Thyroid gland (tissue), 4 donors: ENCODE data around the gene NIP7. TPM values are rescaled to one million over a fixed set of nuclear protein-coding genes. Genes with fewer than 3 reads are reported as not detected.
A peak's percentile ranks its signal among the peaks of the same experiment; 100 is the strongest.

Experiments used
- DNase-seq, 2 donors: peaks; one replicate each; pipeline ENCODE4 v3.0.0-alpha.2; 2019
- H3K27ac ChIP-seq, 3 donors: fragments of 200-600 bp; sonication (generic); 1 replicate in 2 of 3; 2 replicates in 1 of 3; pipeline ENCODE4 v1.5.1; 2016 to 2019; ENCODE audit warnings: mild to moderate bottlenecking in 1 of 3, moderate library complexity in 1 of 3
- H3K27me3 ChIP-seq: fragments of 200-600 bp; sonication (generic); one replicate; pipeline ENCODE4 v1.5.1; 2019
- H3K36me3 ChIP-seq, 2 donors: fragments of 200-600 bp; sonication (generic); one replicate each; pipeline ENCODE4 v1.5.1; 2016 to 2019
- H3K4me1 ChIP-seq, 2 donors: fragments of 200-600 bp; sonication (generic); one replicate each; pipeline ENCODE4 v1.5.1; 2017 to 2019
- H3K4me3 ChIP-seq, 3 donors: fragments of 200-600 bp; sonication (generic); replicated peaks in 1 of 3; 1 replicate in 2 of 3; 2 replicates in 1 of 3; pipeline ENCODE4 v1.5.1; 2016; ENCODE audit warnings: mild to moderate bottlenecking in 1 of 3
- H3K9me3 ChIP-seq: fragments of 200-600 bp; sonication (generic); one replicate; pipeline ENCODE4 v1.5.1; 2017
- CTCF ChIP-seq, 6 experiments: fragments of 200-600 bp in 3 of 6; fragments of 450-650 bp in 3 of 6; sonication (generic) in 3 of 6; IDR thresholded peaks; one replicate each; pipeline ENCODE4 v1.5.1; 2016 to 2019; ENCODE audit warnings: antibody characterized with exemption in 6 of 6, mild to moderate bottlenecking in 2 of 6, inconsistent platforms in 1 of 6, moderate library complexity in 1 of 6
- POLR2A ChIP-seq, 2 donors: fragments of 450-650 bp; IDR thresholded peaks; one replicate each; pipeline ENCODE4 v1.6.1; 2017; ENCODE audit warnings: antibody characterized with exemption in 2 of 2, mild to moderate bottlenecking in 2 of 2, moderate library complexity in 1 of 2
- WGBS, 2 donors: methylation state at CpG; one replicate each; pipeline ENCODE4 v1.1.5; 2017; 5-methylcytosine and 5-hydroxymethylcytosine counted together
- intact Hi-C: fragments of 100-400 bp; cut with DNase I; formaldehyde crosslinking; loops from one replicate; pipeline ENCODE4 v1.15.1; 2023
- total RNA-seq, 4 donors: library from RNA; depleted of rRNA; stranded (reverse); fragments of >200 nt; gene quantifications; one replicate each; pipeline ENCODE4 v1.2.3, GENCODE V29; 2016

Gene NIP7
- total RNA-seq, 4 donors from 2014 or later, result 9.8 to 17.5 (median 14.7) TPM

DNA sequence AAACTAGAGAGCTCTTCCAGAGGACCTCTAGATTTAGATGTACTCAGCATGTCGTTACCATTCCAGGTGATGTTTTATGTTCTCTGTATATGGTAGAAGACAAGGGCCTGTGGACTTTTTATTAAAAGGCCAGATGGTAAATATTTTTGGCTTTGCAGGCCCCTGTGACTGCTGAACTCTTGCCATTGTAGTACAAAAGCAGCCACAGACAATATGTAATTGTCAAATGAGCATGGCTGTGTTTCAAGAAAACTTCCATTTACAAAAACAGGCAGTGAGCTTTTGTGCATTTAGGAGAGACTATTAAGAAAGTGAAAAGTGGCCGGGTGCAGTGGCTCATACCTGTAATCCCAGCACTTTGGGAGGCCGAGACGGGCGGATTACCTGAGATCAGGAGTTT, 4.6 kb downstream of the NIP7 start:
- no peak for DNase-seq
- H3K36me3 ChIP-seq, result peaks cover 10 to 15% of the 10 kb centered on the region in 2 donors
- H3K27me3 ChIP-seq, result no peaks in the 10 kb centered on the region
- no peaks in the 10 kb centered on the region for H3K9me3 ChIP-seq
- no peak for TF ChIP-seq POLR2A (IDR thresholded peaks at IDR 0.05)
- TF ChIP-seq CTCF (IDR thresholded peaks at IDR 0.05), result no peak
- no peak overlapping the region for H3K27ac ChIP-seq
- H3K4me1 ChIP-seq, result peaks cover 8 to 9% of the 10 kb centered on the region in 2 donors
- intact Hi-C loops, result no loop called here
- WGBS, 2 donors, result 91 to 95% methylated on average over 5 of the region's 5 CpGs
- no peak overlapping the region for H3K4me3 ChIP-seq

- no peak for DNase-seq
- Histone ChIP-seq H3K4me1 (peaks cover under 1 to 8% of the 10 kb centered on the region in 2 donors), H3K4me3 (no peak overlapping the region), H3K36me3 (peaks cover 10 to 15% of the 10 kb centered on the region in 2 donors), H3K9me3 (no peaks in the 10 kb centered on the region), H3K27me3 (no peaks in the 10 kb centered on the region), H3K27ac (no peak overlapping the region)
- intact Hi-C loops, result no loop called here
- TF ChIP-seq CTCF (IDR thresholded peaks at IDR 0.05) (no peak), POLR2A (IDR thresholded peaks at IDR 0.05) (no peak)
- WGBS, 2 donors, result 81 to 86% methylated on average over 4 of the region's 4 CpGs
These were observed 6.4 kb downstream of the NIP7 start for GRCh38 chr16:69345923-69346322.

- TF ChIP-seq CTCF (IDR thresholded peaks at IDR 0.05) (no peak), POLR2A (IDR thresholded peaks at IDR 0.05) (no peak)
- H3K9me3 ChIP-seq, result no peaks in the 10 kb centered on the region
- WGBS, 2 donors, result 86 to 88% methylated on average over 6 of the region's 6 CpGs
- DNase-seq, result no peak
- peaks cover 3 to 9% of the 10 kb centered on the region in 2 donors for H3K36me3 ChIP-seq
- no peak overlapping the region for H3K4me3 ChIP-seq
- peaks cover 8 to 13% of the 10 kb centered on the region in 2 donors for H3K4me1 ChIP-seq
- intact Hi-C loops, result no loop called here
- no peaks in the 10 kb centered on the region for H3K27me3 ChIP-seq
- H3K27ac ChIP-seq, result no peak overlapping the region
These were observed 7.1 kb downstream of the NIP7 start for GRCh38 chr16:69346683-69347082.

DNA sequence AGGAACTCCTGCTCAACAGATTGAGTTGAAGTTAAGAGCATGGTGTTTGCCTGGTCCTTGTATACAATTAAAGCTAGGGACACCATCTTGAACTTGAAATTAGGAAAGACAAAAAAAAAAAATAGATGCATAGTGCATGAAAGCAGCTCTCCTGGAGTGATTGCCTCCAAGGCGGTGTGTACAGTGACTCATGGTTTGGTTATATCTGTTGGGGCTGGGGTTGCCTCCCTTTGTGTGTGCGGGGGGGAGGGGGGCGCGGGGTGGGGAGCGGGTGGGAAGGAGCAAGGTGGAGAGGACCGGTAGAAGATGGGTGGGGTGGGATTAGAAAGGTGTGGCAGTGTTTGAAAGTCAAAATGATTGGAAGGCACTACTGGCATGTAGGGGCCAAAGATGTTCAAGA, 8.7 kb downstream of the NIP7 start:
- no peaks in the 10 kb centered on the region for H3K36me3 ChIP-seq
- intact Hi-C loops, result no loop called here
- 90 to 95% methylated on average over 6 of the region's 6 CpGs for WGBS, 2 donors

DNA sequence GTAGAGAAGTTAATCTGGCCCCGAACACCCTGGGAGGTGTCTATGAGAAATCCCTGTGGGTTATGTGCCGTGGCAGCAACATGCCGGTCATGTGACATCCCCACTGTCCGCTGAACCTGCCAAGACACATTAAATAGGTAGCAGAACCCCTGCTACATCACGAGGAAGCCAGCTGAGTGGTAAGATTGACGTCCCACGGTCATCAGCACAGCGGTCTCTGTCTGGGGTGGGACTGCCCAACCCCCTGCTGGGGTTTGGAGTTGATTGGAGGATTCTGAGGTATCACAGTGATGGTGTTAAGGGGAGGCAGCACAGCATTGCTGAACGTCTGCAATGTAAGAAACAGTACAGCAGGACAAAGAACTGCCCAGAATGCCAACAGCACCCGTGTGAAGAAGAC, 10.0 kb downstream of the NIP7 start:
- Histone ChIP-seq H3K27ac (peak overlapping the region in 1 of 3 donors; percentile 2), H3K27me3 (no peaks in the 10 kb centered on the region), H3K4me1 (peaks cover 8 to 13% of the 10 kb centered on the region in 2 donors), H3K4me3 (no peak overlapping the region), H3K9me3 (no peaks in the 10 kb centered on the region), H3K36me3 (no peaks in the 10 kb centered on the region)
- intact Hi-C loops, result no loop called here
- 88 to 90% methylated on average over 10 of the region's 10 CpGs for WGBS, 2 donors
- TF ChIP-seq POLR2A (IDR thresholded peaks at IDR 0.05) (no peak), CTCF (IDR thresholded peaks at IDR 0.05) (no peak)
- no peak for DNase-seq

More for the DNA sequence above, 8.7 kb downstream of the NIP7 start:
- DNase-seq, result no peak
- Histone ChIP-seq H3K27me3 (no peaks in the 10 kb centered on the region), H3K4me3 (no peak overlapping the region), H3K4me1 (peaks cover 8 to 13% of the 10 kb centered on the region in 2 donors), H3K27ac (no peak overlapping the region), H3K9me3 (no peaks in the 10 kb centered on the region)
- TF ChIP-seq POLR2A (IDR thresholded peaks at IDR 0.05) (no peak), CTCF (IDR thresholded peaks at IDR 0.05) (no peak)
